ENCODE measurements around the gene PKN3. TPM values are rescaled to one million over a fixed set of nuclear protein-coding genes. Genes with fewer than 3 reads are reported as not detected.

The PKN3 gene
- total RNA-seq, 2 experiments from 2014 or later, result 9.3 to 10.7 TPM

DNA sequence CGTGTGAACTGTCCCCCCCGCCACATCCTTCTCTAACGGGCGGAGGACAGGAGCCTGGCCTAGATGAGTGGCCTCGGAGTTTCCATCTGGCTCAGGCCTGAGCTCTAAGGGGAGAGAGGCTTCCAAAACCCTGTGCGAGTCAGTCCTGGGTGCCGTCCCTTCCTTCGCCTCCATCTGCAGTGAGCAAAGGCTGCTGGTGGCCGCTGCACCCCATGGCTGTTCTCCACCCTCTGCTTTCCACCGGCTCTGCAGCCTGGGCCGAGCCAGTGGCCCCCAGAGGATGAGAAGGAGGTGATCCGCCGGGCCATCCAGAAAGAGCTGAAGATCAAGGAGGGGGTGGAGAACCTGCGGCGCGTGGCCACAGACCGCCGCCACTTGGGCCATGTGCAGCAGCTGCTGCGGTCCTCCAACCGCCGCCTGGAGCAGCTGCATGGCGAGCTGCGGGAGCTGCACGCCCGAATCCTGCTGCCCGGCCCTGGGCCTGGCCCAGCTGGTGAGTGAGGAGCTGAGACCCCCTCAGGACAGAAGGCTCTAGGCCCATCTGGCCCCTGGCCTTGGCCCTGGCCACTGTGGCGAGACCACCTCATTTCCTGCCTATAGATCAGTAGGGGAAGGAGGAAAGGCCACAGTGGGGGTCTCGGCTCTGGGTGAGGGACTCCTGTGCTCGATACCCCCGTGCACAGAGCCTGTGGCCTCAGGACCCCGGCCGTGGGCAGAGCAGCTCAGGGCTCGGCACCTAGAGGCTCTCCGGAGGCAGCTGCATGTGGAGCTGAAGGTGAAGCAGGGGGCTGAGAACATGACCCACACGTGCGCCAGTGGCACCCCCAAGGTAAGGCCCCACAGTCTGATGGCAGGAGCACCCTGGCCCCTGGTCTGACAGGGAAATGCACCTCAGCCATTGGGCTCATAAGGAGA is 3.0 kb downstream of the PKN3 start:
- CTCF ChIA-PET, result interaction anchor here (1.0 to 1.9 kb wide), 3 partner anchors 8 to 224 kb away, joined by 3 to 4 read pairs (median 3); partner anchors contain the start of gene ZDHHC12
- Mint-ChIP-seq H3K4me1 (ENCODE audit: low read depth) (peaks cover 13% of the 10 kb centered on the region), H3K36me3 (ENCODE audit: low read depth) (no peaks in the 10 kb centered on the region), H3K27me3 (no peaks in the 10 kb centered on the region), H3K9me3 (no peaks in the 10 kb centered on the region), H3K4me3 (no peak overlapping the region), H3K27ac (no peak overlapping the region)
- POLR2A ChIA-PET, result interaction anchor here (0.6 to 1.4 kb wide), 7 partner anchors 8 to 185 kb away, joined by 3 to 5 read pairs (median 3); partner anchors contain the start of gene ZDHHC12
- intact Hi-C loops (cut with micrococcal nuclease), result no loop called here
- ATAC-seq (no peak), DNase-seq (no peak)
- TF ChIP-seq, protein P1, sequence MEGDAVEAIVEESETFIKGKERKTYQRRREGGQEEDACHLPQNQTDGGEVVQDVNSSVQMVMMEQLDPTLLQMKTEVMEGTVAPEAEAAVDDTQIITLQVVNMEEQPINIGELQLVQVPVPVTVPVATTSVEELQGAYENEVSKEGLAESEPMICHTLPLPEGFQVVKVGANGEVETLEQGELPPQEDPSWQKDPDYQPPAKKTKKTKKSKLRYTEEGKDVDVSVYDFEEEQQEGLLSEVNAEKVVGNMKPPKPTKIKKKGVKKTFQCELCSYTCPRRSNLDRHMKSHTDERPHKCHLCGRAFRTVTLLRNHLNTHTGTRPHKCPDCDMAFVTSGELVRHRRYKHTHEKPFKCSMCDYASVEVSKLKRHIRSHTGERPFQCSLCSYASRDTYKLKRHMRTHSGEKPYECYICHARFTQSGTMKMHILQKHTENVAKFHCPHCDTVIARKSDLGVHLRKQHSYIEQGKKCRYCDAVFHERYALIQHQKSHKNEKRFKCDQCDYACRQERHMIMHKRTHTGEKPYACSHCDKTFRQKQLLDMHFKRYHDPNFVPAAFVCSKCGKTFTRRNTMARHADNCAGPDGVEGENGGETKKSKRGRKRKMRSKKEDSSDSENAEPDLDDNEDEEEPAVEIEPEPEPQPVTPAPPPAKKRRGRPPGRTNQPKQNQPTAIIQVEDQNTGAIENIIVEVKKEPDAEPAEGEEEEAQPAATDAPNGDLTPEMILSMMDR (IDR thresholded peaks at IDR 0.05), result no peak

GRCh38 chr9:128706045-128706444 is 3.7 kb downstream of the PKN3 start:
- ChIA-PET POLR2A (interaction anchor here (0.6 to 1.4 kb wide), 6 partner anchors 8 to 982 kb away, joined by 3 to 5 read pairs (median 4); partner anchors contain the start of gene ZDHHC12), CTCF (interaction anchor here (1.0 to 1.5 kb wide), 2 partner anchors 9 to 27 kb away, joined by 3 read pairs; no protein-coding TSS in a partner anchor)
- Mint-ChIP-seq H3K4me3 (no peak overlapping the region), H3K27me3 (no peaks in the 10 kb centered on the region), H3K27ac (no peak overlapping the region), H3K9me3 (no peaks in the 10 kb centered on the region), H3K4me1 (ENCODE audit: low read depth) (peaks cover 12% of the 10 kb centered on the region), H3K36me3 (ENCODE audit: low read depth) (no peaks in the 10 kb centered on the region)
- DNase-seq (no peak), ATAC-seq (no peak)
- TF ChIP-seq, protein P1 (IDR thresholded peaks at IDR 0.05), result no peak
- intact Hi-C loops (cut with micrococcal nuclease), result no loop called here

DNA sequence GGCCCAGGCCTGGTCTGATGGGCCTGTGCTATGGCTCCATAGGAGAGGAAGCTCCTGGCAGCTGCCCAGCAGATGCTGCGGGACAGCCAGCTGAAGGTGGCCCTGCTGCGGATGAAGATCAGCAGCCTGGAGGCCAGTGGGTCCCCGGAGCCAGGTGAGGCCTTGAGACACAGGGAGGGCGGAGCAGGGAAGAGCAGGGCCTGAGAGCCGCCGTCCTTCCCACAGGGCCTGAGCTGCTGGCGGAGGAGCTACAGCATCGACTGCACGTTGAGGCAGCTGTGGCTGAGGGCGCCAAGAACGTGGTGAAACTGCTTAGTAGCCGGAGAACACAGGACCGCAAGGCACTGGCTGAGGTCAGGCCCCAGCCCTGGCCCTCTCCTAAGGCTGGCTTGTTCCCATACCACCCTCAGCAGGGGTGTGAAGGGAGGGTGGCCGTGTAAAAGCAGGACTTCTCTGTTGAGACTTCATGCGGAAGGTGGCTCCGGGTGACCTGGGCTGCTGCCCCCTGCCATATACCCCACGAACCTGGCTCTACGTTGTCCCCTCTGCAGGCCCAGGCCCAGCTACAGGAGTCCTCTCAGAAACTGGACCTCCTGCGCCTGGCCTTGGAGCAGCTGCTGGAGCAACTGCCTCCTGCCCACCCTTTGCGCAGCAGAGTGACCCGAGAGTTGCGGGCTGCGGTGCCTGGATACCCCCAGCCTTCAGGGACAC is 4.5 kb downstream of the PKN3 start:
- TF ChIP-seq, protein P1 (IDR thresholded peaks at IDR 0.05), result no peak
- Mint-ChIP-seq H3K27me3 (no peaks in the 10 kb centered on the region), H3K9me3 (no peaks in the 10 kb centered on the region), H3K4me3 (no peak overlapping the region), H3K4me1 (ENCODE audit: low read depth) (peaks cover 5% of the 10 kb centered on the region), H3K36me3 (ENCODE audit: low read depth) (no peaks in the 10 kb centered on the region), H3K27ac (no peak overlapping the region)
- ATAC-seq, result no peak
- CTCF ChIA-PET, result interaction anchor here (0.9 to 1.5 kb wide), 3 partner anchors 9 to 26 kb away, joined by 3 read pairs; partner anchors contain the start of gene ZDHHC12
- POLR2A ChIA-PET, result interaction anchor here (0.6 to 1.3 kb wide), 5 partner anchors 9 to 983 kb away, joined by 3 to 5 read pairs (median 3); partner anchors contain the start of gene ZDHHC12
- intact Hi-C loops (cut with micrococcal nuclease), result no loop called here
- no peak for DNase-seq

- ATAC-seq (no peak), DNase-seq (no peak)
- Mint-ChIP-seq H3K9me3 (no peaks in the 10 kb centered on the region), H3K27ac (no peak overlapping the region), H3K27me3 (no peaks in the 10 kb centered on the region), H3K36me3 (ENCODE audit: low read depth) (no peaks in the 10 kb centered on the region), H3K4me3 (no peak overlapping the region), H3K4me1 (ENCODE audit: low read depth) (peaks cover 5% of the 10 kb centered on the region)
- TF ChIP-seq, protein P1 (IDR thresholded peaks at IDR 0.05), result no peak
- intact Hi-C loops (cut with micrococcal nuclease), result no loop called here
- ChIA-PET POLR2A (interaction anchor here (0.9 to 1.3 kb wide), 2 partner anchors 16 to 103 kb away, joined by 3 read pairs; partner anchors contain the start of gene ZDHHC12), CTCF (interaction anchor here (0.9 kb wide), 1 partner anchor 17 kb away, joined by 3 read pairs; the partner anchor contains the start of gene ZDHHC12)
Observed at GRCh38 chr9:128707446-128707845, 5.1 kb downstream of the PKN3 start.
